ENCODE results near the gene POLG2. TPM values are rescaled to one million over a fixed set of nuclear protein-coding genes. Genes with fewer than 3 reads are reported as not detected.
A peak's percentile ranks its signal among the peaks of the same experiment; 100 is the strongest.

POLG2 gene
- total RNA-seq = 10 to 100 TPM; 19.0 to 29.7 TPM
- polyA plus RNA-seq (ENCODE audit: insufficient read depth, low read depth, low replicate concordance) = 47.1 TPM
- long read RNA-seq, donor 1, partial matches to known transcripts = 23 of 28 reads
- long read RNA-seq, donor 1, other reads (novel, unspliced or antisense) = 0 of 28 reads
- long read RNA-seq, donor 2, partial matches to known transcripts = 14 of 18 reads
- long read RNA-seq, donor 2, other reads (novel, unspliced or antisense) = 0 of 18 reads

GRCh38 chr17:64496786-64497564 lies at the start of gene POLG2:
Gene POLG2, minus strand, starts transcription at chr17:64497054. Its CDS starts 86 bp downstream, at chr17:64496968.
- Histone ChIP-seq H3K4me1 (peaks cover 23% of the 10 kb centered on the region), H3K27ac (peak within 1 kb of the TSS; percentile 31 to 82), H3K36me3 (ENCODE audit: low read depth, missing control alignments) (no peaks in the 10 kb centered on the region), H3K4me3 (peak within 1 kb of the TSS; percentile 64 to 74), H3K27me3 (no peaks in the 10 kb centered on the region), H3K9me3 (no peaks in the 10 kb centered on the region)
- TF ChIP-seq, protein P1, sequence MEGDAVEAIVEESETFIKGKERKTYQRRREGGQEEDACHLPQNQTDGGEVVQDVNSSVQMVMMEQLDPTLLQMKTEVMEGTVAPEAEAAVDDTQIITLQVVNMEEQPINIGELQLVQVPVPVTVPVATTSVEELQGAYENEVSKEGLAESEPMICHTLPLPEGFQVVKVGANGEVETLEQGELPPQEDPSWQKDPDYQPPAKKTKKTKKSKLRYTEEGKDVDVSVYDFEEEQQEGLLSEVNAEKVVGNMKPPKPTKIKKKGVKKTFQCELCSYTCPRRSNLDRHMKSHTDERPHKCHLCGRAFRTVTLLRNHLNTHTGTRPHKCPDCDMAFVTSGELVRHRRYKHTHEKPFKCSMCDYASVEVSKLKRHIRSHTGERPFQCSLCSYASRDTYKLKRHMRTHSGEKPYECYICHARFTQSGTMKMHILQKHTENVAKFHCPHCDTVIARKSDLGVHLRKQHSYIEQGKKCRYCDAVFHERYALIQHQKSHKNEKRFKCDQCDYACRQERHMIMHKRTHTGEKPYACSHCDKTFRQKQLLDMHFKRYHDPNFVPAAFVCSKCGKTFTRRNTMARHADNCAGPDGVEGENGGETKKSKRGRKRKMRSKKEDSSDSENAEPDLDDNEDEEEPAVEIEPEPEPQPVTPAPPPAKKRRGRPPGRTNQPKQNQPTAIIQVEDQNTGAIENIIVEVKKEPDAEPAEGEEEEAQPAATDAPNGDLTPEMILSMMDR (IDR thresholded peaks at IDR 0.05) = peak; percentile 7 to 25 (median 25)
- TF ChIP-seq POLR2A (IDR thresholded peaks at IDR 0.05) = no peak
- intact Hi-C loops (cut with DNase I; ENCODE audit: low total_unique reads) = no loop called here
- peak; percentile 95 for DNase-seq
- WGBS, 2 donors = 0 to 1% methylated on average over 47 to 49 of the region's 50 CpGs

- no peak for TF ChIP-seq POLR2A (IDR thresholded peaks at IDR 0.05)
- TF ChIP-seq, protein P1 (IDR thresholded peaks at IDR 0.05) = no peak
- no peak for DNase-seq
- 88 to 89% methylated on average over 2 of the region's 2 CpGs for WGBS, 2 donors
- H3K4me3 ChIP-seq = no peak overlapping the region
- H3K36me3 ChIP-seq (ENCODE audit: low read depth, missing control alignments) = peaks cover 3% of the 10 kb centered on the region
- no peaks in the 10 kb centered on the region for H3K4me1 ChIP-seq
- intact Hi-C loops (cut with DNase I; ENCODE audit: low total_unique reads) = no loop called here
- no peak overlapping the region for H3K27ac ChIP-seq
- no peaks in the 10 kb centered on the region for H3K9me3 ChIP-seq
- no peaks in the 10 kb centered on the region for H3K27me3 ChIP-seq
These were observed 47.9 kb upstream of the POLG2 start for GRCh38 chr17:64544742-64545141.

DNA sequence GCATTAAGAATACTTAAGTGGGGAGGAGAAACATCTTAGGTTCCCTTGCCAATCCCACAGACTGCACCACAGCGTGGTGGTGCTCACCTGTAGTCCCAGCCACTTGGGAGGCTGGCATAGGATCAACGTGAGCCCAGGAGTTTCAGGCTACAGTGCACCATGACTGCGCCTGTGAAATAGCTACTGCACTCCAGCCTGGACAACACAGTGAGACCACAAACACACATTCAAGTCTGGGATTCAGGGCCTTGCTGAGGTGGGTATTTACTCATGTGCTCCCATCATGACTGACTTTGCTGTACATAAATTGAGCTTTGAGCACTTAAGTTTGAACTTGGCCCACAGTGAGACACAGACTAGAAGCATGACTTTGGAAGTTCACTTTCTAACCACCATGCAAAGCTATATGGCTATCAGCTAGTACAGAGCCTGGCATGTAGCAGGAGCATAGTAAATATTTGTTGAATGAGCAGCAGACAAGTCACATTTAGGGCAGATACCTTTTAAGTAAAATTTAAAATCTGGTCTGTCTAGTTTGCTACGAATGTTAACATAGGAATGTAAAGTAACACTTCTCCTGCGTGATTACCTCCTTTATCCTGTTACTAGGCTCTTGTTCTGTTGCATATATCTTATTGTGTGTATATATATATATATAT lies 43.4 kb upstream of the POLG2 start:
- no peak overlapping the region for H3K27ac ChIP-seq
- WGBS, 2 donors = 89% methylated on average over 4 to 5 of the region's 5 CpGs
- TF ChIP-seq POLR2A (IDR thresholded peaks at IDR 0.05) = no peak
- TF ChIP-seq, protein P1 (IDR thresholded peaks at IDR 0.05) = no peak

GRCh38 chr17:64538508-64539130 lies 41.8 kb upstream of the POLG2 start:
- TF ChIP-seq, protein P1 (IDR thresholded peaks at IDR 0.05) = no peak
- TF ChIP-seq POLR2A (IDR thresholded peaks at IDR 0.05) = no peak
- Histone ChIP-seq H3K27ac (no peak overlapping the region), H3K27me3 (no peaks in the 10 kb centered on the region), H3K9me3 (no peaks in the 10 kb centered on the region), H3K4me3 (no peak overlapping the region), H3K36me3 (ENCODE audit: low read depth, missing control alignments) (no peaks in the 10 kb centered on the region), H3K4me1 (peaks cover under 1% of the 10 kb centered on the region)
- intact Hi-C loops (cut with DNase I; ENCODE audit: low total_unique reads) = no loop called here
- DNase-seq = no peak
- WGBS, 2 donors = 86 to 88% methylated on average over 7 of the region's 7 CpGs

More for the DNA sequence above, 43.4 kb upstream of the POLG2 start:
- Histone ChIP-seq H3K36me3 (ENCODE audit: low read depth, missing control alignments) (peaks cover 3% of the 10 kb centered on the region), H3K9me3 (no peaks in the 10 kb centered on the region), H3K4me1 (no peaks in the 10 kb centered on the region), H3K27me3 (no peaks in the 10 kb centered on the region), H3K4me3 (no peak overlapping the region)
- intact Hi-C loops (cut with DNase I; ENCODE audit: low total_unique reads) = no loop called here
- no peak for DNase-seq

Data from testis (tissue), 5 donors.